Central memory CD4-positive, alpha-beta T cell (primary cell): ENCODE results near the gene FCGR3A.
"Not testable (repeated sequence)": the region's sequence is repeated elsewhere in the genome, so short reads cannot be mapped to it uniquely, and the experiment has no call there.

Source experiments
- DNase-seq: peaks from one replicate; pipeline ENCODE4 v3.0.0; 2022
- total RNA-seq, 3 experiments: gene quantifications; one replicate each; lab custom pipeline; 2026; lab: John Stamatoyannopoulos, UW

FCGR3A gene
- 0 to 0.19 (median 0) reads per million in 3 experiments for total RNA-seq

GRCh38 chr1:161549652-161550051 is at the start of gene FCGR3A:
Gene FCGR3A, minus strand, starts transcription at chr1:161549818. Its CDS starts 82 bp downstream, at chr1:161549736.
- DNase-seq: no peak

- not testable (repeated sequence) for DNase-seq
Observed at GRCh38 chr1:161597077-161597476, 47.5 kb upstream of the FCGR3A start.

GRCh38 chr1:161595583-161595982 is 46.0 kb upstream of the FCGR3A start:
- not testable (repeated sequence) for DNase-seq

GRCh38 chr1:161595173-161595572 is 45.6 kb upstream of the FCGR3A start:
- DNase-seq: not testable (repeated sequence)

GRCh38 chr1:161594269-161594984 is 44.8 kb upstream of the FCGR3A start:
- not testable (repeated sequence) for DNase-seq

- not testable (repeated sequence) for DNase-seq
Observed at GRCh38 chr1:161593092-161593755, 43.6 kb upstream of the FCGR3A start.

GRCh38 chr1:161592586-161592985 is 43.0 kb upstream of the FCGR3A start:
- DNase-seq: not testable (repeated sequence)

- not testable (repeated sequence) for DNase-seq
Observed at GRCh38 chr1:161589920-161590319, 40.3 kb upstream of the FCGR3A start.

- DNase-seq: not testable (repeated sequence)
Observed at GRCh38 chr1:161589365-161589764, 39.7 kb upstream of the FCGR3A start.

GRCh38 chr1:161588596-161588995 is 39.0 kb upstream of the FCGR3A start:
- not testable (repeated sequence) for DNase-seq

- DNase-seq: not testable (repeated sequence)
Observed at GRCh38 chr1:161582882-161583281, 33.3 kb upstream of the FCGR3A start.

GRCh38 chr1:161580879-161581537 is 31.4 kb upstream of the FCGR3A start:
- not testable (repeated sequence) for DNase-seq

- DNase-seq: not testable (repeated sequence)
Observed at GRCh38 chr1:161579856-161580507, 30.4 kb upstream of the FCGR3A start.

GRCh38 chr1:161576676-161577075 is 27.1 kb upstream of the FCGR3A start:
- DNase-seq: not testable (repeated sequence)

- not testable (repeated sequence) for DNase-seq
Observed at GRCh38 chr1:161571703-161572102, 22.1 kb upstream of the FCGR3A start.

- DNase-seq: not testable (repeated sequence)
Observed at GRCh38 chr1:161566602-161566960, 17.0 kb upstream of the FCGR3A start.

- DNase-seq: not testable (repeated sequence)
Observed at GRCh38 chr1:161563522-161563921, 13.9 kb upstream of the FCGR3A start.

GRCh38 chr1:161562441-161562840 is 12.8 kb upstream of the FCGR3A start:
- DNase-seq: not testable (repeated sequence)

- DNase-seq: not testable (repeated sequence)
Observed at GRCh38 chr1:161560960-161561715, 11.5 kb upstream of the FCGR3A start.

- DNase-seq: not testable (repeated sequence)
Observed at GRCh38 chr1:161557506-161558450, 8.2 kb upstream of the FCGR3A start.

GRCh38 chr1:161556990-161557389 is 7.4 kb upstream of the FCGR3A start:
- DNase-seq: not testable (repeated sequence)
